UCSD-AML1 (cell line): ENCODE data around the gene DLL4.
"Not testable (repeated sequence)": the region's sequence is repeated elsewhere in the genome, so short reads cannot be mapped to it uniquely, and the experiment has no call there.

Experiments
- DNase-seq: peaks from one replicate; lab custom pipeline; 2025; ENCODE audit not compliant: unreplicated experiment; lab: John Stamatoyannopoulos, UW

DLL4 gene

GRCh38 chr15:40958146-40958545 lies 29.0 kb downstream of the DLL4 start:
- DNase-seq, result no peak

- no peak for DNase-seq
Measured at GRCh38 chr15:40958723-40959122, 29.6 kb downstream of the DLL4 start.

GRCh38 chr15:40959331-40960141 lies 30.4 kb downstream of the DLL4 start:
- no peak for DNase-seq

GRCh38 chr15:40960151-40960885 lies 31.2 kb downstream of the DLL4 start:
- no peak for DNase-seq

- DNase-seq, result no peak
Measured at GRCh38 chr15:40960925-40961324, 31.8 kb downstream of the DLL4 start.

GRCh38 chr15:40961740-40962139 lies 32.6 kb downstream of the DLL4 start:
- DNase-seq, result not testable (repeated sequence)

- DNase-seq, result not testable (repeated sequence)
Measured at GRCh38 chr15:40962317-40962716, 33.2 kb downstream of the DLL4 start.

GRCh38 chr15:40963201-40963600 lies 34.1 kb downstream of the DLL4 start:
- no peak for DNase-seq

GRCh38 chr15:40964006-40964405 lies 34.9 kb downstream of the DLL4 start:
- no peak for DNase-seq

GRCh38 chr15:40964634-40965033 lies 35.5 kb downstream of the DLL4 start:
- no peak for DNase-seq

GRCh38 chr15:40968290-40969085 lies 39.3 kb downstream of the DLL4 start:
- no peak for DNase-seq

GRCh38 chr15:40969363-40969762 lies 40.2 kb downstream of the DLL4 start:
- no peak for DNase-seq

- DNase-seq, result no peak
Measured at GRCh38 chr15:40974879-40975278, 45.7 kb downstream of the DLL4 start.

GRCh38 chr15:40976819-40977218 lies 47.7 kb downstream of the DLL4 start:
- no peak for DNase-seq

GRCh38 chr15:40978141-40978540 lies 49.0 kb downstream of the DLL4 start:
- no peak for DNase-seq

GRCh38 chr15:40978562-40978961 lies 49.4 kb downstream of the DLL4 start:
- DNase-seq, result no peak

- DNase-seq, result no peak
Measured at GRCh38 chr15:40981186-40981585, 52.0 kb downstream of the DLL4 start.

GRCh38 chr15:40982855-40983254 lies 53.7 kb downstream of the DLL4 start:
- no peak for DNase-seq

GRCh38 chr15:40984406-40984805 lies 55.3 kb downstream of the DLL4 start:
- no peak for DNase-seq

GRCh38 chr15:40984964-40985363 lies 55.8 kb downstream of the DLL4 start:
- no peak for DNase-seq

GRCh38 chr15:40985541-40986330 lies 56.6 kb downstream of the DLL4 start:
- no peak for DNase-seq
